PC-3 (cell line): ENCODE results near the gene TMEM212.

Experiments used
- EZH2phosphoT487 ChIP-seq: fragments of 300-600 bp; sonication (generic); IDR thresholded peaks from 2 replicates; pipeline ENCODE4 v1.6.1; 2018; ENCODE audit warnings: mild to moderate bottlenecking, antibody characterized with exemption, low read length, borderline replicate concordance
- TF ChIP-seq, protein P1 (sequence below): fragments of 300-600 bp; sonication (generic); conservative IDR thresholded peaks from 2 replicates; pipeline ENCODE4 v1.5.1; 2017; ENCODE audit warnings: antibody characterized with exemption, low read depth, mild to moderate bottlenecking, low read length

DNA sequence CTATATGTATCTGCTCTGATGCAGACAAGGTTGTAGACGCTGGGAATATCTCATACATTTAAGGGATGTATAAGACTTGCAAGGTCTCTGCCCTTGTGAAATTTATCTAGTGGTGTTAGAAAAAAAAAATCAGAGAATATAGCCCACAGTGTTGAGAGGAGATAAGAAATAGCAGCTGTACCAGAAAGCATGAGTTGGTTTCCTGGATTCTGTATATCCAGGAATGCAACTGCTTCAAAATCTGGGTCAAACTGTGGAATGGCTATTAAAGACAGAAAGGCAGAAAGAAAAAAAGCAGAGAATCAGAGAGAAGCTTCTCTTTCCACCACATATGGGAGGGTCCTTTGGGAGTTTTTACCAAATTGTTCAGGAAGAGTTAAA lies 1.5 kb upstream of the TMEM212 start:
- TF ChIP-seq, protein P1, sequence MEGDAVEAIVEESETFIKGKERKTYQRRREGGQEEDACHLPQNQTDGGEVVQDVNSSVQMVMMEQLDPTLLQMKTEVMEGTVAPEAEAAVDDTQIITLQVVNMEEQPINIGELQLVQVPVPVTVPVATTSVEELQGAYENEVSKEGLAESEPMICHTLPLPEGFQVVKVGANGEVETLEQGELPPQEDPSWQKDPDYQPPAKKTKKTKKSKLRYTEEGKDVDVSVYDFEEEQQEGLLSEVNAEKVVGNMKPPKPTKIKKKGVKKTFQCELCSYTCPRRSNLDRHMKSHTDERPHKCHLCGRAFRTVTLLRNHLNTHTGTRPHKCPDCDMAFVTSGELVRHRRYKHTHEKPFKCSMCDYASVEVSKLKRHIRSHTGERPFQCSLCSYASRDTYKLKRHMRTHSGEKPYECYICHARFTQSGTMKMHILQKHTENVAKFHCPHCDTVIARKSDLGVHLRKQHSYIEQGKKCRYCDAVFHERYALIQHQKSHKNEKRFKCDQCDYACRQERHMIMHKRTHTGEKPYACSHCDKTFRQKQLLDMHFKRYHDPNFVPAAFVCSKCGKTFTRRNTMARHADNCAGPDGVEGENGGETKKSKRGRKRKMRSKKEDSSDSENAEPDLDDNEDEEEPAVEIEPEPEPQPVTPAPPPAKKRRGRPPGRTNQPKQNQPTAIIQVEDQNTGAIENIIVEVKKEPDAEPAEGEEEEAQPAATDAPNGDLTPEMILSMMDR = no peak
- TF ChIP-seq EZH2phosphoT487 = no peak
